H9 (cell line): ENCODE data around the gene ECEL1. TPM values are rescaled to one million over a fixed set of nuclear protein-coding genes. Genes with fewer than 3 reads are reported as not detected.

ENCODE experiments used
- DNase-seq: peaks from one replicate; pipeline ENCODE4 v3.0.0-alpha.2; 2017
- H2AFZ ChIP-seq: one replicate; pipeline ENCODE4 v1.6.1; 2013; ENCODE audit warnings: mild to moderate bottlenecking, low read length, control low read depth, moderate library complexity
- H2AK5ac ChIP-seq: 2 replicates; pipeline ENCODE4 v1.6.1; 2013; ENCODE audit warnings: low read length, control low read depth, mixed read lengths; ENCODE audit not compliant: insufficient read length
- H2BK120ac ChIP-seq: one replicate; pipeline ENCODE4 v1.6.1; 2013; ENCODE audit warnings: low read depth, mild to moderate bottlenecking, low read length, control low read depth, inconsistent platforms; ENCODE audit not compliant: poor library complexity, severe bottlenecking
- H2BK12ac ChIP-seq: 2 replicates; pipeline ENCODE4 v1.6.1; 2013; ENCODE audit warnings: low read length, control low read depth, mixed read lengths, low read depth; ENCODE audit not compliant: insufficient read length
- H2BK15ac ChIP-seq: 2 replicates; pipeline ENCODE4 v1.6.1; 2013; ENCODE audit warnings: low read depth, low read length, control low read depth
- H2BK20ac ChIP-seq: one replicate; pipeline ENCODE4 v1.6.1; 2013; ENCODE audit warnings: low read depth, mild to moderate bottlenecking, low read length, control low read depth, inconsistent platforms; ENCODE audit not compliant: poor library complexity, severe bottlenecking
- H2BK5ac ChIP-seq: 2 replicates; pipeline ENCODE4 v1.6.1; 2013; ENCODE audit warnings: low read length, control low read depth, mixed read lengths; ENCODE audit not compliant: insufficient read length
- H3K14ac ChIP-seq: 2 replicates; pipeline ENCODE4 v1.6.1; 2013; ENCODE audit warnings: low read length, control low read depth; ENCODE audit not compliant: insufficient read depth
- H3K18ac ChIP-seq: 2 replicates; pipeline ENCODE4 v1.6.1; 2013; ENCODE audit warnings: low read depth, mild to moderate bottlenecking, mixed read lengths, low read length, control low read depth; ENCODE audit not compliant: insufficient read length
- H3K23ac ChIP-seq: 2 replicates; pipeline ENCODE4 v1.6.1; 2013; ENCODE audit warnings: low read length, control low read depth, mixed read lengths, low read depth; ENCODE audit not compliant: insufficient read length
- H3K23me2 ChIP-seq: 2 replicates; pipeline ENCODE4 v1.6.1; 2013; ENCODE audit warnings: low read depth, mild to moderate bottlenecking, mixed read lengths, low read length, control low read depth; ENCODE audit not compliant: insufficient read length, poor library complexity, severe bottlenecking
- H3K27ac ChIP-seq: 2 replicates; pipeline ENCODE4 v1.5.1; 2013; ENCODE audit warnings: low read length, control low read depth, mixed read lengths, low read depth; ENCODE audit not compliant: insufficient read length
- H3K27me3 ChIP-seq: 2 replicates; pipeline ENCODE4 v1.6.1; 2013; ENCODE audit warnings: low read length, control low read depth, inconsistent platforms; ENCODE audit not compliant: insufficient read depth
- H3K4ac ChIP-seq: 2 replicates; pipeline ENCODE4 v1.6.1; 2013; ENCODE audit warnings: low read depth, mild to moderate bottlenecking, control low read depth, inconsistent platforms, low read length, moderate library complexity
- H3K4me1 ChIP-seq: 2 replicates; pipeline ENCODE4 v1.6.1; 2013; ENCODE audit warnings: low read length, control low read depth, inconsistent platforms; ENCODE audit not compliant: insufficient read depth
- H3K4me2 ChIP-seq: 2 replicates; pipeline ENCODE4 v1.6.1; 2013; ENCODE audit warnings: low read length, control low read depth, mixed read lengths; ENCODE audit not compliant: insufficient read length, insufficient read depth
- H3K56ac ChIP-seq: 2 replicates; pipeline ENCODE4 v1.6.1; 2013; ENCODE audit warnings: low read depth, mild to moderate bottlenecking, mixed read lengths, low read length, control low read depth; ENCODE audit not compliant: insufficient read length
- H3K79me1 ChIP-seq: 2 replicates; pipeline ENCODE4 v1.6.1; 2013; ENCODE audit warnings: low read depth, mild to moderate bottlenecking, moderate library complexity, low read length, control low read depth, inconsistent platforms; ENCODE audit not compliant: insufficient read depth, poor library complexity, severe bottlenecking
- H3K79me2 ChIP-seq: 2 replicates; pipeline ENCODE4 v1.6.1; 2013; ENCODE audit warnings: low read length, control low read depth, inconsistent platforms; ENCODE audit not compliant: insufficient read depth
- H3K9ac ChIP-seq: 2 replicates; pipeline ENCODE4 v1.6.1; 2013; ENCODE audit warnings: low read length, control low read depth, mixed read lengths; ENCODE audit not compliant: insufficient read length; ENCODE audit errors: extremely low read depth
- H3K9me3 ChIP-seq: one replicate; pipeline ENCODE4 v1.6.1; 2013; ENCODE audit warnings: low read depth, low read length, inconsistent platforms; ENCODE audit not compliant: control insufficient read depth
- H3T11ph ChIP-seq: one replicate; pipeline ENCODE4 v1.6.1; 2013; ENCODE audit warnings: mild to moderate bottlenecking, low read length, control low read depth, inconsistent platforms
- H4K20me1 ChIP-seq: one replicate; pipeline ENCODE4 v1.6.1; 2013; ENCODE audit not compliant: control insufficient read depth, insufficient read length, insufficient read depth
- H4K5ac ChIP-seq: 2 replicates; pipeline ENCODE4 v1.6.1; 2013; ENCODE audit warnings: low read depth, mild to moderate bottlenecking, mixed read lengths, low read length, control low read depth; ENCODE audit not compliant: insufficient read length
- H4K8ac ChIP-seq: replicated peaks from 2 replicates; pipeline ENCODE4 v1.6.1; 2013; ENCODE audit warnings: low read length, control low read depth, mixed read lengths, low read depth; ENCODE audit not compliant: insufficient read length
- H4K91ac ChIP-seq: 2 replicates; pipeline ENCODE4 v1.6.1; 2013; ENCODE audit warnings: low read depth, mild to moderate bottlenecking, moderate library complexity, mixed read lengths, low read length, control low read depth; ENCODE audit not compliant: insufficient read length
- H3K27ac Mint-ChIP-seq, 3 experiments: 2 replicates in 2 of 3; 3 replicates in 1 of 3; pipeline ENCODE4 v1.8.0; 2020 to 2021; ENCODE audit warnings: mixed read lengths in 3 of 3, mild to moderate bottlenecking in 1 of 3, moderate library complexity in 1 of 3
- H3K27me3 Mint-ChIP-seq: 2 replicates; pipeline ENCODE4 v1.8.0; 2021; ENCODE audit warnings: low read depth, mild to moderate bottlenecking, moderate library complexity, mixed read lengths
- H3K36me3 Mint-ChIP-seq, 3 experiments: 2 replicates in 2 of 3; 3 replicates in 1 of 3; pipeline ENCODE4 v1.8.0; 2020 to 2021; ENCODE audit warnings: low read depth in 3 of 3, mixed read lengths in 3 of 3; ENCODE audit not compliant: insufficient read depth in 1 of 3
- H3K4me1 Mint-ChIP-seq, 2 experiments: 2 replicates each; pipeline ENCODE4 v1.8.0; 2020; ENCODE audit warnings: mixed read lengths in 2 of 2
- H3K4me3 Mint-ChIP-seq, 2 experiments: 2 replicates in 1 of 2; 3 replicates in 1 of 2; pipeline ENCODE4 v1.8.0; 2020 to 2021; ENCODE audit warnings: mild to moderate bottlenecking in 2 of 2, mixed read lengths in 2 of 2, moderate library complexity in 1 of 2
- H3K9me3 Mint-ChIP-seq, 2 experiments: 2 replicates in 1 of 2; 3 replicates in 1 of 2; pipeline ENCODE4 v1.8.0; 2020; ENCODE audit warnings: mild to moderate bottlenecking in 2 of 2, mixed read lengths in 2 of 2, moderate library complexity in 1 of 2
- CTCF ChIP-seq: fragments of 200-600 bp; sonication (generic); conservative IDR thresholded peaks from 3 replicates; pipeline ENCODE4 v1.8.0; 2021; ENCODE audit warnings: antibody characterized with exemption, mild to moderate bottlenecking
- WGBS: extraction: QIAGEN DNeasy Blood & Tissue Kit; methylation state at CpG from one replicate; pipeline ENCODE4 v1.1.7; 2013; ENCODE audit warnings: missing lambda C conversion rate, low lambda C conversion rate, mixed read lengths; ENCODE audit not compliant: insufficient read length; ENCODE audit errors: extremely low coverage; 5-methylcytosine and 5-hydroxymethylcytosine counted together
- total RNA-seq: library from RNA; stranded (reverse); gene quantifications from 2 replicates; pipeline ENCODE4 v1.2.1, GENCODE V29; 2021

ECEL1 gene
- total RNA-seq, 1 experiment from 2014 or later: 8.4 TPM

GRCh38 chr2:232502911-232503808, 15.5 kb upstream of the ECEL1 start:
- peaks cover 17 to 64% of the 10 kb centered on the region in 2 experiments for H3K4me1 Mint-ChIP-seq

More at GRCh38 chr2:232502911-232503808, 15.5 kb upstream of the ECEL1 start:
- no peaks in the 10 kb centered on the region for H3K79me2 ChIP-seq
- peak; percentile 69 for DNase-seq
- peak overlapping the region; percentile 46 for H3K14ac ChIP-seq
- Mint-ChIP-seq H3K36me3 (no peaks in the 10 kb centered on the region), H3K27ac (no peak overlapping the region), H3K4me3 (peak overlapping the region; percentile 69 to 91), H3K27me3 (peaks cover 81% of the 10 kb centered on the region), H3K9me3 (no peaks in the 10 kb centered on the region; a peak in 1 of 5 replicates)
- no peak overlapping the region for H4K91ac ChIP-seq
- H3K79me1 ChIP-seq: no peaks in the 10 kb centered on the region
- TF ChIP-seq CTCF: no peak
- no peak overlapping the region for H3K9ac ChIP-seq
- H2BK120ac ChIP-seq: no peak overlapping the region
- no peaks in the 10 kb centered on the region for H3K9me3 ChIP-seq
- H3T11ph ChIP-seq: no peak overlapping the region
- no CpG with 5 or more reads among the region's 75 CpGs for WGBS
- no peak overlapping the region for H3K18ac ChIP-seq
- no peak overlapping the region for H2BK12ac ChIP-seq
- peaks cover 17% of the 10 kb centered on the region for H3K27me3 ChIP-seq
- H3K4me1 ChIP-seq: 0 out of 2 replicates have a peak, but pooled peaks cover 3% of the 10 kb centered on the region
- H4K8ac ChIP-seq: no peak overlapping the region
- no peak overlapping the region for H2AK5ac ChIP-seq
- no peak overlapping the region for H3K4ac ChIP-seq
- no peak overlapping the region for H2BK5ac ChIP-seq
- no peak overlapping the region for H4K5ac ChIP-seq
- no peak overlapping the region for H3K56ac ChIP-seq
- no peak overlapping the region for H2AFZ ChIP-seq
- no peak overlapping the region for H2BK15ac ChIP-seq
- H3K23me2 ChIP-seq: peaks cover 12% of the 10 kb centered on the region
- peak overlapping the region; percentile 88 for H3K4me2 ChIP-seq
- no peak overlapping the region for H2BK20ac ChIP-seq
- no peak overlapping the region for H3K23ac ChIP-seq
- H4K20me1 ChIP-seq: peaks cover 3% of the 10 kb centered on the region
- H3K27ac ChIP-seq: no peak overlapping the region
